Neural cell (in vitro differentiated cells): Measurements from ENCODE around the gene SPCS1. TPM values are rescaled to one million over a fixed set of nuclear protein-coding genes. Genes with fewer than 3 reads are reported as not detected.

Experiments used
- polyA plus RNA-seq: library from polyadenylated mRNA; depleted of rRNA; stranded (reverse); fragments of >200 nt; gene quantifications from 2 replicates; pipeline ENCODE4 v1.2.3, GENCODE V29; 2014
- small RNA-seq, 3 experiments: library from RNA; depleted of rRNA; stranded (forward); fragments of <200 nt; gene quantifications; one replicate each; pipeline ENCODE3, GENCODE V24; 2012

The SPCS1 gene
- polyA plus RNA-seq, 1 donor from 2014 or later = 97.4 TPM

Small RNAs within 50 kb of the gene (small RNA-seq; reads per million reads assigned to genes)
- gene AC006254.2 (0 reads per million in 3 experiments), gene RF00569 (957 to 1,078 (median 993) reads per million in 3 experiments), gene RF01183 (0 reads per million in 3 experiments), gene SNORD19 (0 reads per million in 3 experiments), gene SNORD19B (0 reads per million in 3 experiments), gene SNORD69 (2,493 to 3,883 (median 3,732) reads per million in 3 experiments)

Other genes with a start within 250 kb of the SPCS1 start
- 0.28 and 0.50 TPM in 2 replicates for gene STAB1, start 210.8 kb upstream of the SPCS1 start, polyA plus RNA-seq
- 35.1 and 46.7 TPM in 2 replicates for gene NT5DC2, start 172.2 kb upstream of the SPCS1 start, polyA plus RNA-seq
- gene UQCC5, start 169.5 kb upstream of the SPCS1 start, polyA plus RNA-seq = 5.2 and 20.5 TPM in 2 replicates
- 64.4 and 66.6 TPM in 2 replicates for gene PBRM1, start 20.2 kb upstream of the SPCS1 start, polyA plus RNA-seq
- gene GNL3, start 20.1 kb upstream of the SPCS1 start, polyA plus RNA-seq = 133 and 151 TPM in 2 replicates
- 177 and 182 TPM in 2 replicates for gene GLT8D1, start 315 bp upstream of the SPCS1 start, polyA plus RNA-seq
- 29.0 and 45.6 TPM in 2 replicates for gene NEK4, start 64.8 kb downstream of the SPCS1 start, polyA plus RNA-seq
- gene ITIH1, start 71.5 kb downstream of the SPCS1 start, polyA plus RNA-seq = not detected in 2 replicates
- not detected in 2 replicates for gene ITIH3, start 88.7 kb downstream of the SPCS1 start, polyA plus RNA-seq
- gene ITIH4, start 124.6 kb downstream of the SPCS1 start, polyA plus RNA-seq = 16.3 and 29.5 TPM in 2 replicates
- not detected in 2 replicates for gene MUSTN1, start 128.9 kb downstream of the SPCS1 start, polyA plus RNA-seq
- gene STIMATE, start 191.4 kb downstream of the SPCS1 start, polyA plus RNA-seq = 14.6 and 24.9 TPM in 2 replicates